Fibroblast of pulmonary artery (primary cell): ENCODE measurements around the gene HIKESHI.

Experiments used
- DNase-seq: peaks from one replicate; pipeline ENCODE4 v3.0.0-alpha.2; 2010; ENCODE audit warnings: low read depth
- H3K4me3 ChIP-seq: replicated peaks from 2 replicates; pipeline ENCODE4 v1.5.1; 2011; ENCODE audit warnings: low read depth, mild to moderate bottlenecking, control low read depth, low read length, moderate library complexity
- TF ChIP-seq, protein P1 (sequence below): IDR thresholded peaks from 2 replicates; pipeline ENCODE4 v1.5.1; 2011; ENCODE audit warnings: mild to moderate bottlenecking, control low read depth, low read length, inconsistent platforms; ENCODE audit errors: missing control alignments

The HIKESHI gene

GRCh38 chr11:86262387-86262786, 39.7 kb upstream of the HIKESHI start:
- TF ChIP-seq, protein P1, sequence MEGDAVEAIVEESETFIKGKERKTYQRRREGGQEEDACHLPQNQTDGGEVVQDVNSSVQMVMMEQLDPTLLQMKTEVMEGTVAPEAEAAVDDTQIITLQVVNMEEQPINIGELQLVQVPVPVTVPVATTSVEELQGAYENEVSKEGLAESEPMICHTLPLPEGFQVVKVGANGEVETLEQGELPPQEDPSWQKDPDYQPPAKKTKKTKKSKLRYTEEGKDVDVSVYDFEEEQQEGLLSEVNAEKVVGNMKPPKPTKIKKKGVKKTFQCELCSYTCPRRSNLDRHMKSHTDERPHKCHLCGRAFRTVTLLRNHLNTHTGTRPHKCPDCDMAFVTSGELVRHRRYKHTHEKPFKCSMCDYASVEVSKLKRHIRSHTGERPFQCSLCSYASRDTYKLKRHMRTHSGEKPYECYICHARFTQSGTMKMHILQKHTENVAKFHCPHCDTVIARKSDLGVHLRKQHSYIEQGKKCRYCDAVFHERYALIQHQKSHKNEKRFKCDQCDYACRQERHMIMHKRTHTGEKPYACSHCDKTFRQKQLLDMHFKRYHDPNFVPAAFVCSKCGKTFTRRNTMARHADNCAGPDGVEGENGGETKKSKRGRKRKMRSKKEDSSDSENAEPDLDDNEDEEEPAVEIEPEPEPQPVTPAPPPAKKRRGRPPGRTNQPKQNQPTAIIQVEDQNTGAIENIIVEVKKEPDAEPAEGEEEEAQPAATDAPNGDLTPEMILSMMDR, result no peak
- no peak overlapping the region for H3K4me3 ChIP-seq
- no peak for DNase-seq

- TF ChIP-seq, protein P1, result no peak
Observed at GRCh38 chr11:86264649-86265048, 37.4 kb upstream of the HIKESHI start.

DNA sequence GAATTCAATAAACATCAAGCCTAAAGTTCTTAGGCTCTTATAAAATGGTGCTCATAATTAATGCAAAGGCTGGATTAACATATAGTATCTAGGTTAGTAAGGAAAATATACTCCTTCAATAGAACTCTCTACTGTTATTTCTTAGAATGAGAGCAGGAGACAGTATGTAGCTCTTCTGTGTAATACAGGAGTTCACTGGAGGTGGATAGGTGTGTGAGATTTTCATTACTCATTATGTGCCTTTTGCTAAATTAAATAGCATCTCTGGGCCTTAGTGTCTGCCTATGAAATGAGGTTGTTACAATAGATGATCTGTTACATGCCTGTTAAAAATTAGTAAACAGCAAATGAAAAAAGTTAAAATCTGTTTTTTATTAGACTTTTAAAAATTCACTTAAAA, 36.8 kb upstream of the HIKESHI start:
- DNase-seq, result no peak

More at GRCh38 chr11:86264649-86265048, 37.4 kb upstream of the HIKESHI start:
- no peak for DNase-seq
- no peak overlapping the region for H3K4me3 ChIP-seq

GRCh38 chr11:86269645-86270044, 32.4 kb upstream of the HIKESHI start:
- DNase-seq, result no peak
- no peak overlapping the region for H3K4me3 ChIP-seq
- TF ChIP-seq, protein P1, result no peak

More for the DNA sequence above, 36.8 kb upstream of the HIKESHI start:
- no peak overlapping the region for H3K4me3 ChIP-seq
- TF ChIP-seq, protein P1, result no peak

DNA sequence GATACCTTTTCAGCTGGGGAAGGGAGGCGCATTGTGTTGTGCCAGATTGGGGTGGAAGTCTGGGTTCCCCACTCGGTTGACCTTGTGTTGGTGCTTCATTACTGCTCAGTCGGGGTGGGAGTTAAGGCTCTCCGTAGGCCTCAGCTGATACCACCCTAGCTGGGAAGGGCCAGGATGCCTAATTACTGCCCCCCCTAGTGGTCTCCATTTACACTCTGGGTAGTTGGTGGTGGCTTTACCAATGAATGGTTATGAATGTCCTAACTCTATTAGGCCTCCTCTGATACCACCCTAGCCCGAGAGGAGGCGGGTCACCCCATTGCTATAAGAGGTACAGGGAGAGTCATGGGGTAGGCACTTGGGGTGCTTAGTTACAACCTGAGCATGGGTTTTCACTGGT, 27.5 kb upstream of the HIKESHI start:
- TF ChIP-seq, protein P1, result no peak
- DNase-seq, result no peak
- H3K4me3 ChIP-seq, result no peak overlapping the region

GRCh38 chr11:86274999-86275398, 27.0 kb upstream of the HIKESHI start:
- no peak for DNase-seq
- H3K4me3 ChIP-seq, result no peak overlapping the region
- TF ChIP-seq, protein P1, result no peak
